ENCODE data around the gene GTSE1. TPM values are rescaled to one million over a fixed set of nuclear protein-coding genes. Genes with fewer than 3 reads are reported as not detected.
"Not testable (repeated sequence)": the region's sequence is repeated elsewhere in the genome, so short reads cannot be mapped to it uniquely, and the experiment has no call there.

The GTSE1 gene
- total and polyA plus RNA-seq, 10 donors, result 1.3 to 5.2 (median 3.0) TPM

DNA sequence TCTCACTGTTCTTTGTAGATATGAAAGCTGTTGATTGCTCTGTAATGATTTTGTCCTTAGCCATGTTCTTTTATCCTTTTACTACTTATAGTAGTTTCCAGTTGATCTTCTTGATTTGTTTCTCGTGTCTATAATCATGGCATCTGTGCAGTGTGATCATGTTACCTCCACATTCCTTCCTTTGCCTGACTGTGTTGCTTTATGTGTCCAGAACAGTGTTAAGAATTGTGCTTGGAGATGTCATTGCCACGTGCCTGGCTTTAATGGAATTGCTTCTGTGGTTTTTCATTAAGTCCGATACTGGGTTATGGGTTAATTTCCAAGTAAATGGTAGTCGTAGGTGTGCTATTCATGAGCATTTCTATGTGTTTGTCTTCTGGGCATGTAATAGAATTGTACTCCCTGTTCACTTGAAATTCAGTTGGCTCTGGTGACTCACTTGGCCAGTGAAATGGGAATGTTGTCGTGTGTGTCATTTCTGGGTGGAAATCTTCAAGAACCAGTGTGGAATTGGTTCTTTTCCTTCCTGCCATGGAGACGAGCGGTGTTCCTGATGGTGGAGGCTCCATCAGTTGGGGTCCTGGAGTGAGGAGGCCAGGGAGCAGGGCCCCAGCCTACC, 6.8 kb downstream of the GTSE1 start:
- Histone ChIP-seq H3K27ac (no peak overlapping the region), H3K36me3 (peaks cover 0 to 39% (median 0%) of the 10 kb centered on the region in 6 donors), H3K27me3 (replicated peaks in 1 of 7) (no peaks in the 10 kb centered on the region), H3K4me3 (no peak overlapping the region), H3K9me3 (no peaks in the 10 kb centered on the region), H3K4me1 (no peaks in the 10 kb centered on the region)
- no peak for DNase-seq
- intact Hi-C loops (cut with DNase I; ENCODE audit: low total_unique reads), result no loop called here
- WGBS, 5 donors, result 93 to 98% (median 94%) methylated on average over 7 of the region's 7 CpGs
- TF ChIP-seq POLR2A (IDR thresholded peaks at IDR 0.05), result no peak
- no peak for TF ChIP-seq POLR2AphosphoS5 (IDR thresholded peaks at IDR 0.05)
- TF ChIP-seq, protein P1, sequence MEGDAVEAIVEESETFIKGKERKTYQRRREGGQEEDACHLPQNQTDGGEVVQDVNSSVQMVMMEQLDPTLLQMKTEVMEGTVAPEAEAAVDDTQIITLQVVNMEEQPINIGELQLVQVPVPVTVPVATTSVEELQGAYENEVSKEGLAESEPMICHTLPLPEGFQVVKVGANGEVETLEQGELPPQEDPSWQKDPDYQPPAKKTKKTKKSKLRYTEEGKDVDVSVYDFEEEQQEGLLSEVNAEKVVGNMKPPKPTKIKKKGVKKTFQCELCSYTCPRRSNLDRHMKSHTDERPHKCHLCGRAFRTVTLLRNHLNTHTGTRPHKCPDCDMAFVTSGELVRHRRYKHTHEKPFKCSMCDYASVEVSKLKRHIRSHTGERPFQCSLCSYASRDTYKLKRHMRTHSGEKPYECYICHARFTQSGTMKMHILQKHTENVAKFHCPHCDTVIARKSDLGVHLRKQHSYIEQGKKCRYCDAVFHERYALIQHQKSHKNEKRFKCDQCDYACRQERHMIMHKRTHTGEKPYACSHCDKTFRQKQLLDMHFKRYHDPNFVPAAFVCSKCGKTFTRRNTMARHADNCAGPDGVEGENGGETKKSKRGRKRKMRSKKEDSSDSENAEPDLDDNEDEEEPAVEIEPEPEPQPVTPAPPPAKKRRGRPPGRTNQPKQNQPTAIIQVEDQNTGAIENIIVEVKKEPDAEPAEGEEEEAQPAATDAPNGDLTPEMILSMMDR (IDR thresholded peaks at IDR 0.05 in 8 of 11, conservative IDR thresholded peaks at IDR 0.05 in 3 of 11), result no peak

DNA sequence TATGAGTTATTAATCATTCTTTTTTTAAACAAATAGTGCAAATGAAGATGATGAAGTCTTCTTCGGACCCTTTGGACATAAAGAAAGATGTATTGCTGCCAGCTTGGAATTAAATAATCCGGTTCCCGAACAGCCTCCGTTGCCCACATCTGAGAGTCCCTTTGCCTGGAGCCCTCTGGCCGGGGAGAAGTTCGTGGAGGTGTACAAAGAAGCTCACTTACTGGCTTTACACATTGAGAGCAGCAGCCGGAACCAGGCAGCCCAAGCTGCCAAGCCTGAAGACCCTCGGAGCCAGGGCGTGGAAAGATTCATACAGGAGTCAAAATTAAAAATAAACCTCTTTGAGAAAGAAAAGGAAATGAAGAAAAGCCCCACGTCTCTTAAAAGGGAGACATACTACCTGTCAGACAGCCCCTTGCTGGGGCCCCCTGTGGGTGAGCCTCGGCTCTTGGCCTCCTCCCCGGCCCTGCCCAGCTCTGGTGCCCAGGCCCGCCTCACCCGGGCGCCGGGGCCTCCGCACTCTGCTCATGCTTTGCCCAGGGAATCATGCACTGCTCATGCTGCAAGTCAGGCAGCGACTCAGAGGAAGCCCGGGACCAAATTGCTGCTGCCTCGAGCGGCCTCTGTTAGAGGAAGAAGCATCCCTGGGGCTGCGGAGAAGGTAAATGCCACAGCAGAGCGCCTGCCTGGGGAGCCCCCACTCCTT, 11.8 kb downstream of the GTSE1 start:
- TF ChIP-seq, protein P1 (IDR thresholded peaks at IDR 0.05 in 8 of 11, conservative IDR thresholded peaks at IDR 0.05 in 3 of 11), result no peak
- no peak for TF ChIP-seq POLR2A (IDR thresholded peaks at IDR 0.05)
- TF ChIP-seq POLR2AphosphoS5 (IDR thresholded peaks at IDR 0.05), result no peak
- H3K36me3 ChIP-seq, result peaks cover 0 to 42% (median 0%) of the 10 kb centered on the region in 6 donors
- H3K27me3 ChIP-seq (replicated peaks in 1 of 7), result no peaks in the 10 kb centered on the region
- no peaks in the 10 kb centered on the region for H3K4me1 ChIP-seq
- intact Hi-C loops (cut with DNase I; ENCODE audit: low total_unique reads), result no loop called here
- no peak overlapping the region for H3K27ac ChIP-seq
- H3K9me3 ChIP-seq, result no peaks in the 10 kb centered on the region
- DNase-seq, result peak; percentile 49
- 92 to 97% (median 97%) methylated on average over 17 to 23 of the region's 23 CpGs for WGBS, 5 donors
- H3K4me3 ChIP-seq, result no peak overlapping the region

DNA sequence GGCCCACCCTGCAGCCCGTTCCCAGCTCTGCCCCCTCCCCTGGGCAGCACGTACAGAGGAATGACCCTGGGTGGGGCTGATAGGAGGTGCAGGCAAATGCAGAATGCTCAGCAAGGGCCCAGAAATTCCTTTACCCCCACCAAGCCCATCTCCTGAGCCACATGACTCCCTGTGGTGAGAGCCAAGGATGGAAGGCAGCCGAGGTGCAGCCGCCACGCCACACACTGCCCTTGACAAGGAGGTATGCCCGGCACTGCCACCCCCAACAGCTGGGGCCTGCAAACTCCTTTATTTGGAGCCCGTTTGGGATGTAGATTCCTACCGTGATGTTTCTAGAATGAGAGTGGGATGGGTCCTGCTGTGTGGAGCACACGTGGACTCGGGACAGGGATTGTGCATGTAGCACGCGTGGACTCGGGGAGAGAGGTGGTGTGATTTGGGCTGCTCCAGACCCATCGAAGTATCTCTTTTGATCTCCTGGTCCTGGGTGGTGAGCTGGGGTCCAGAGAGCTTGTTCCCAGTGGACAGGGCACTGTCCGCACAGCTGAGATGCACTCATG, 12.9 kb downstream of the GTSE1 start:
- Histone ChIP-seq H3K27ac (no peak overlapping the region), H3K36me3 (peaks cover 0 to 46% (median 0%) of the 10 kb centered on the region in 6 donors), H3K4me1 (peaks cover 0 to 4% (median 0%) of the 10 kb centered on the region in 6 donors), H3K9me3 (no peaks in the 10 kb centered on the region), H3K27me3 (replicated peaks in 1 of 7) (no peaks in the 10 kb centered on the region), H3K4me3 (no peak overlapping the region)
- peak; percentile 56 for DNase-seq
- 94 to 99% (median 97%) methylated on average over 13 to 15 of the region's 15 CpGs for WGBS, 5 donors
- intact Hi-C loops (cut with DNase I; ENCODE audit: low total_unique reads), result no loop called here
- TF ChIP-seq POLR2A (IDR thresholded peaks at IDR 0.05) (no peak), POLR2AphosphoS5 (IDR thresholded peaks at IDR 0.05) (no peak)
- TF ChIP-seq, protein P1 (IDR thresholded peaks at IDR 0.05 in 8 of 11, conservative IDR thresholded peaks at IDR 0.05 in 3 of 11), result no peak

DNA sequence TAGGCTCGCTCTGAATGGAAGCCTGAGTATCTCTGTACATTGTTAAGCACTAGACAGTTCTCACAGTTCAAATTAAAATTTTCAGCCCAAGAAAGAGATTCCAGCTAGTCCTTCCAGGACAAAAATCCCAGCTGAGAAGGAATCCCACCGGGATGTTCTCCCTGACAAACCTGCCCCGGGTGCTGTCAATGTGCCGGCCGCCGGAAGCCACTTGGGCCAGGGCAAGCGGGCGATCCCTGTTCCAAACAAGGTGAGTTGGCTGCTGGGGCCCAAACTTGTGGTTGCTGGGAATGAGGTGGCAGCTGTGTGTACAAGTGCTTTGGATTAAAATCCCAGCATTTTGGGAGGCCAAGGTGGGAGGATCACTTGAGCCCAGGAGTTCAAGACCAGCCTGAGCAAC, 15.4 kb downstream of the GTSE1 start:
- no peak overlapping the region for H3K27ac ChIP-seq
- DNase-seq, result peak; percentile 50
- H3K4me3 ChIP-seq, result no peak overlapping the region
- H3K9me3 ChIP-seq, result no peaks in the 10 kb centered on the region
- H3K36me3 ChIP-seq, result peaks cover 0 to 71% (median 0%) of the 10 kb centered on the region in 6 donors
- no peaks in the 10 kb centered on the region for H3K27me3 ChIP-seq (replicated peaks in 1 of 7)
- intact Hi-C loops (cut with DNase I; ENCODE audit: low total_unique reads), result loop anchor here (2.0 kb wide), 1 partner anchor 189 kb away; no protein-coding TSS in a partner anchor
- H3K4me1 ChIP-seq, result peaks cover 0 to 4% (median 0%) of the 10 kb centered on the region in 6 donors
- 95 to 100% (median 98%) methylated on average over 1 to 8 of the region's 8 CpGs for WGBS, 5 donors
- TF ChIP-seq POLR2AphosphoS5 (IDR thresholded peaks at IDR 0.05), result no peak

DNA sequence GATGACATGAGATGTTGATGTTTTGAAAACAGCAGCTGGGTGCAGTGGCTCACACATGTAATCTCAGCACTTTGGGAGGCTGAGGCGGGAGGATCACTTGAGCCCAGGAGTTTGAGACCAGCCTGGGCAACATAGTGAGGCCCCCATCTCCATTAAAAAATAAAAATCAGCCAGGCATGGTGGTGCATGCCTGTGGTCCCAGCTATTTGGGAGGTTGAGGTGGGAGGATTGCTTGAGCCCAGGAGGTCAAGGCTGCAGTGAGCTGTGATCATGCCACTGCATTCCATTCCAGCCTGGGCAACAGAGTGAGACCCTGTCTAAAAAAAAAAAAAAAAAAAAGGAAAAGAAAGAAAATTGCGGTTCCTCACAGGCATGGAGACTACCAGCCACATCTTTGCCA, 16.2 kb downstream of the GTSE1 start:
- DNase-seq, result not testable (repeated sequence)
- 93 to 100% (median 97%) methylated on average over 2 of the region's 2 CpGs for WGBS, 5 donors
- intact Hi-C loops (cut with DNase I; ENCODE audit: low total_unique reads), result loop anchor here (2.0 kb wide), 1 partner anchor 190 kb away; no protein-coding TSS in a partner anchor

More for the DNA sequence above, 16.2 kb downstream of the GTSE1 start:
- H3K4me1 ChIP-seq; H3K9me3 ChIP-seq; H3K27me3 ChIP-seq (replicated peaks in 1 of 7); H3K4me3 ChIP-seq; H3K27ac ChIP-seq: not testable (repeated sequence)
- H3K36me3 ChIP-seq, result peaks cover 0 to 79% (median 0%) of the 10 kb centered on the region in 6 donors
